VCaP (cell line): Measurements from ENCODE around the gene LRRC74B.
"Not testable (repeated sequence)": the region's sequence is repeated elsewhere in the genome, so short reads cannot be mapped to it uniquely, and the experiment has no call there.

ENCODE experiments used
- H3K27ac ChIP-seq: fragments of 450-650 bp; 2 replicates; pipeline ENCODE4 v1.5.1; 2017
- CTCF ChIP-seq: fragments of 450-650 bp; conservative IDR thresholded peaks from 2 replicates; pipeline ENCODE4 v1.5.1; 2017; ENCODE audit warnings: mild to moderate bottlenecking, moderate library complexity

The LRRC74B gene

GRCh38 chr22:21069375-21069774 lies 23.6 kb downstream of the LRRC74B start:
- peak overlapping the region; percentile 67 for H3K27ac ChIP-seq
- TF ChIP-seq CTCF: no peak

- no peak for TF ChIP-seq CTCF
- H3K27ac ChIP-seq: no peak overlapping the region
Measured at GRCh38 chr22:21070690-21071615, 25.2 kb downstream of the LRRC74B start.

- H3K27ac ChIP-seq: not testable (repeated sequence)
Measured at GRCh38 chr22:21071796-21072195, 26.1 kb downstream of the LRRC74B start.

- no peak overlapping the region for H3K27ac ChIP-seq
- TF ChIP-seq CTCF: no peak
Measured at GRCh38 chr22:21073023-21073422, 27.3 kb downstream of the LRRC74B start.

- no peak for TF ChIP-seq CTCF
Measured at GRCh38 chr22:21073482-21073881, 27.7 kb downstream of the LRRC74B start.

GRCh38 chr22:21074102-21074715 lies 28.5 kb downstream of the LRRC74B start:
- H3K27ac ChIP-seq: no peak overlapping the region
- no peak for TF ChIP-seq CTCF

More at GRCh38 chr22:21073482-21073881, 27.7 kb downstream of the LRRC74B start:
- no peak overlapping the region for H3K27ac ChIP-seq

- H3K27ac ChIP-seq: no peak overlapping the region
- TF ChIP-seq CTCF: no peak
Measured at GRCh38 chr22:21075516-21076138, 29.9 kb downstream of the LRRC74B start.
